ENCODE results near the gene NEURL2.
"Not testable (repeated sequence)": the region's sequence is repeated elsewhere in the genome, so short reads cannot be mapped to it uniquely, and the experiment has no call there.

NEURL2 gene

DNA sequence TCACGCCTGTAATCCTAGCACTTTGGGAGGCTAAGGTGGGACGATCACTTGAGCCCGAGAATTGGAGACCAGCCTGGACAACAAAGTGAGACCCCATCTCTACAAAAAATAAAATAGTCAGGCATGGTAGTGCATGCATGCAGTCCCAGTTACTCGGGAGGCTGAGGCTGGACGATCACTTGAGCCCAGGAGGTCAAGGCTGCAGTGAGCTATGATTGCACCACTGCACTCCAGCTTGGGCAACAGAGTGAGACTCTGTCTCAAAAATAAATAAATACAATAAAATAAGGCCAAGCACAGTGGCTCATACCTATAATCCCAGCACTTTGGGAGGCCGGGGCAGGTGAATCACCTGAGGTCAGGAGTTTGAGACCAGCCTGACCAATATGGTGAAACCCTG lies 10.3 kb upstream of the NEURL2 start:
- DNase-seq (ENCODE audit: low read depth, low spot score) = not testable (repeated sequence)

- no peak for DNase-seq (ENCODE audit: low read depth, low spot score)
These were observed 8.2 kb upstream of the NEURL2 start for GRCh38 chr20:45899046-45899835.

DNA sequence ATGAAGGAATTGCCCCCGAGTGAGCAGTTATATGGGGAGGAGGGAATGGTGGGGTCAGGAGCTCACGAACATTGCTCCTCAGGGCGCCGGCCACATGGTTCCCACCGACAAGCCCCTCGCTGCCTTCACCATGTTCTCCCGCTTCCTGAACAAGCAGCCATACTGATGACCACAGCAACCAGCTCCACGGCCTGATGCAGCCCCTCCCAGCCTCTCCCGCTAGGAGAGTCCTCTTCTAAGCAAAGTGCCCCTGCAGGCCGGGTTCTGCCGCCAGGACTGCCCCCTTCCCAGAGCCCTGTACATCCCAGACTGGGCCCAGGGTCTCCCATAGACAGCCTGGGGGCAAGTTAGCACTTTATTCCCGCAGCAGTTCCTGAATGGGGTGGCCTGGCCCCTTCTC lies 7.3 kb upstream of the NEURL2 start:
- no peak for DNase-seq (ENCODE audit: low read depth, low spot score)

DNA sequence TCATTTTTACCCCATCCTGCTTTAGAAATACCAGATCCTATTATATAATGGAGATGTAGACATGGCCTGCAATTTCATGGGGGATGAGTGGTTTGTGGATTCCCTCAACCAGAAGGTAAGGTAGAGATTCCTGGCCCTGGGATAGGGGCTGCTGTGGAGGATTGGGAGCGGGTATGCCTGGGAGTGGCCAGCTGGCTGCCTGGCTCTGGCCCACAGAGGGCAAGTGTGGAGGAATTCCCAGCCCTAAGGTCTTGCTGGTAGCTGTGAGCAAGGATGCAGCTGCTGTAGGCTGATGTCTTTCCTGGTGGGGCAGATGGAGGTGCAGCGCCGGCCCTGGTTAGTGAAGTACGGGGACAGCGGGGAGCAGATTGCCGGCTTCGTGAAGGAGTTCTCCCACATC lies 6.7 kb upstream of the NEURL2 start:
- DNase-seq (ENCODE audit: low read depth, low spot score) = no peak

DNA sequence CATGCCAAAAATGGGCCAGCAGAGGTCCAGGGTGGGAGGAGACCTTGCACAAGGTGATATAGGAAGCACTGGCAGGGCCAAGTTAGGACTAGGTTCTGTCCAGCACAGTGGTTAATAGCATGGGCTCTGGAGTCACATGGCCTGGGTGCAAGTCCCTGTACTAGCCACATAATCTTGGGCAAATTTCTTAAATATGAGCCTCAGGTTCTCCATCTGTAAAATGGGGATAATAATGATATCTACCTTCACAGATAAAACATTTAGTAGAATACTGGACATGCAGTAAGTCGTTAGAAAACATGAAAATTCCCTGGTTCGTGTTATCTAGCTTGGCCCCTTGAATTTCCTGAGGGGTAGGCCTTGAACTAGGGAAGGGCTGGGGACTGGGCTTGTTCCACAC lies 6.3 kb upstream of the NEURL2 start:
- DNase-seq (ENCODE audit: low read depth, low spot score) = no peak

DNA sequence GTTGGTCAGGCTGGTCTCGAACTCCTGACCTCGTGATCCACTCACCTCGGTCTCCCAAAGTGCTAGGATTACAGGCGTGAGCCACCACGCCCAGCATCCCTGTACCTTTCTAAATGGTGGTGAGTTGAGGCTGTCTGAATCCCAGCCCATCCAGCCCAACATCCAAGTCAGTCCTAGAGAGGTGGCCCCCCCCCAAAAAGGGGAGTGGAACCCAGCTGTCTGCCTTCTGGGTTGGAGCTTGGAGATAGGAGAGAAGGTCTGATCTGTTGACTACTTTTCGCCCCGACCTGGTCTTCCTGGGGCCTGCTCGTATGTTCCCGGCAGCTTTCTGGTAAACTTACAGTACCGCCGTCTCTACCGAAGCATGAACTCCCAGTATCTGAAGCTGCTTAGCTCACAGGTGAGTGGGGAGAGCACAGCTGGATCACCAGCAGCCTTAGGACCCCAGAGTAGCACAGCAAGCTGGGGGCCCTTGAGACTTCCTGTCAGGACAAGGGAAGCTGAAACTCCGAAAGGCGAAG lies 5.7 kb upstream of the NEURL2 start:
- no peak for DNase-seq (ENCODE audit: low read depth, low spot score)

DNA sequence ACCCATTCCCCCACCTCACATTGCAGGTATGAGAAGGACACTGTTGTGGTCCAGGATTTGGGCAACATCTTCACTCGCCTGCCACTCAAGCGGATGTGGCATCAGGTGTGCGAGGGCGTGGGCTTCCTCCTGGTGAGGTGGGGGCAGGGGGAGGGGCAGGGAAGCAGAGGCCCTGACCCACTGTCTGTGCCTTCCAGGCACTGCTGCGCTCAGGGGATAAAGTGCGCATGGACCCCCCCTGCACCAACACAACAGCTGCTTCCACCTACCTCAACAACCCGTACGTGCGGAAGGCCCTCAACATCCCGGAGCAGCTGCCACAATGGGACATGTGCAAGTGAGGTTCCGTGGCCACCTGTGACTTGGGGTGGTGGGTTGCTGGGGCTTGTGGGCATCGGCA lies 3.8 kb upstream of the NEURL2 start:
- DNase-seq (ENCODE audit: low read depth, low spot score) = no peak

DNA sequence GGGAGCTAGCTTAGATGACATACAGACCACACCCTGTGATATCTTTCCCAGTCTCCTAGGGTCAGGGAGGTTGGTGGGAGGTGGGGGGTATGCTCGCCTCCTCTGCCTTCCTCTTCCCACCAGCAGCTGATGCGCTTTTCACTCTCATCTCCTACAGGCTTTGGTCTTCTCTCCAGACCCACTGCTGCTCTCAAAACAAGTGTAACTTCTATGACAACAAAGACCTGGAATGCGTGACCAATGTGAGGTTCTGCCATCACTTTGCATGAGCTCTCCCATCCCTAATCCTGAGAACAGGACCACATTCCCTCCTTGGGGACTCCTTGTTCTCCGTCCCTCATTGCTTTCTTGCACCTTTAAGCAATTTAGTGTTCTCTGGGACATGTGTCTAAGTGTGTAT lies 2.8 kb upstream of the NEURL2 start:
- DNase-seq (ENCODE audit: low read depth, low spot score) = no peak

DNA sequence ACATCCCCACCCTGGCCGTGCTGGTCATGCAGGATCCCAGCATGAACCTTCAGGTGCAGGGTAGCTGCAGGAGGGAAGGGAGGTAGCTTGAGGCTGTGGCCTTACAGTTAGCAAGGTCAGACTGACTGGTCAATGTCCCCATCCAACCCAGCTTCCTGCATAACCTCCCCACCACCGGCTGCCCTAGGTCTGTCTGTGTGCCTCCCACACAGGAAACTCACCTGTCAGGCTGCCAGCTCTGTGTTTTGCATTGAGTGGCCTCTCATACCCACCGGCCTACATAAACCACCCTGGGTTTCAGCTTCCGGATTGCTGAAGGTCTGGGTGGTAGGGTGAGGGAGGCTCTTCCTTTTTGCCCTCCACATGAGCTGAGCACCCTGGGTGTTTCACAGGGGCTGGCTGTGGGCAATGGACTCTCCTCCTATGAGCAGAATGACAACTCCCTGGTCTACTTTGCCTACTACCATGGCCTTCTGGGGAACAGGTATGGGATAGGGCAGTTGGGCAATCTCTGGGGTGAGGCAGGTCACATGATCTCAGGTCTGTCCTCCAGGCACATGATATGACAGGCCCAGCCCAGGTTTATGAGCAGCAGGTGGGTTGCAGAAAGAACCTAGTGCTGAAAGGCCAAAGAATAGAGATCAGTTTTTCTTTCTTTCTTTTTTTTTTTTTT lies 2.0 kb upstream of the NEURL2 start:
- no peak for DNase-seq (ENCODE audit: low read depth, low spot score)

- DNase-seq (ENCODE audit: low read depth, low spot score) = no peak
These were observed 1.2 kb upstream of the NEURL2 start for GRCh38 chr20:45892049-45892825.

- peak; percentile 60 for DNase-seq (ENCODE audit: low read depth, low spot score)
These were observed 677 bp downstream of the NEURL2 start for GRCh38 chr20:45890077-45890984.

- DNase-seq (ENCODE audit: low read depth, low spot score) = no peak
These were observed 2.3 kb downstream of the NEURL2 start for GRCh38 chr20:45888681-45889080.

GRCh38 chr20:45887346-45887715 lies 3.7 kb downstream of the NEURL2 start, which contains the start of gene SPATA25:
Gene SPATA25, minus strand, starts transcription at chr20:45887622. Its CDS starts 32 bp downstream, at chr20:45887590.
- DNase-seq (ENCODE audit: low read depth, low spot score) = no peak

DNA sequence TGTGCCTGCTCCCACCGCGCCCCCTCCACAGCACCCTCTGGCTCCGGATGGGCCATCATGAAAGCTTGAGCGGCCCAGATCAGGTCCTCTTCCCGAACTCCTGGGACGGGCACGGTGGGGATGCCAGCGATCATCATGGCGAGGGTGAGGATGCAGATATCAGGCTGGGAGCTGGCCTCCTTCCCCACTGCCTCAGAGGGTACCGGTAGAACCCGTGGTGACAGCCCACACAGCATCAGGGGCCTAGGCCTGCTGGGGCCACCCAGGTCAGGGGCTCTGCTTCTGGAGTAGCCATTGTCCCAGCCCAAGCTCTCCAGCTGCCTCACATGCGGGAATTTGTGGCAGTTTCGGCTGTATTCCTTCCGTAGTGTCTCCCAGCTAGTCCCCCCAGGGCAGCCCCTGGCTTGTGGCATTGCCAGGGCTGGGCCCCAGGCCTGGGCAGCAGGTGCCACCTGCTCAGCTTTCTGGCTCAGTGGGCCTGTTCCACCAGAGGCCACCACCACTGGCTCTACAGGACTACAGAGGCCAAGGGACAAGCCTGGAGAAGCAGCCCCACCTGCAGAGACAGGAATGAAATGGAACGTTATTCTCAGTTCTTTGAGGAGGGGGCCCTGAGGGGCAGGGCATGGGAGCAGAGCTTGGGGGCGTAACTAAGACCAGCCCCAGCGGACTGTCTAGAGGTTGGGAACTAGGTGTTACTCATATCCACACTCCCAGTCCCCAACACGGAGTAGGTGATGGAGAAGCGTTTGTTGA lies 4.2 kb downstream of the NEURL2 start:
- DNase-seq (ENCODE audit: low read depth, low spot score) = no peak

DNA sequence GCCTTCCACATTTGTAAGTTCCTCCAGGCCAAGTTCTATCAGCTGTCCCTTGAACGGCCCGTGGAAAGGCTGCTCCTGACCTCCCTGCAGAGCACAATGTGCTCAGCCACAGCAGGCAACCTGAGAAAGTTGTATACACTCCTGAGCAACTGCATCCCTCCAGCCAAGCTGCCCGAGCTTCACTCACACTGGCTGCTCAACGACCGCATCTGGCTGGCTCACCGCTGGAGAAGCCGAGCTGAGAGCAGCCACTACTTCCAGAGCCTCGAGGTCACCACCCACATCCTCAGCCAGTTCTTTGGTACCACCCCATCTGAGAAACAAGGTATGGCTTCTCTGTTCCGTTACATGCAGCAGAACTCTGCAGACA lies 7.9 kb downstream of the NEURL2 start:
- DNase-seq (ENCODE audit: low read depth, low spot score) = no peak

- no peak for DNase-seq (ENCODE audit: low read depth, low spot score)
These were observed 8.4 kb downstream of the NEURL2 start for GRCh38 chr20:45882469-45883099.

- peak; percentile 96 for DNase-seq (ENCODE audit: low read depth, low spot score)
These were observed 9.8 kb downstream of the NEURL2 start, which contains the start of gene ZSWIM1 for GRCh38 chr20:45880988-45881788. Gene ZSWIM1, plus strand, starts transcription at chr20:45881227. Its CDS starts 1,366 bp downstream, at chr20:45882593.

DNA sequence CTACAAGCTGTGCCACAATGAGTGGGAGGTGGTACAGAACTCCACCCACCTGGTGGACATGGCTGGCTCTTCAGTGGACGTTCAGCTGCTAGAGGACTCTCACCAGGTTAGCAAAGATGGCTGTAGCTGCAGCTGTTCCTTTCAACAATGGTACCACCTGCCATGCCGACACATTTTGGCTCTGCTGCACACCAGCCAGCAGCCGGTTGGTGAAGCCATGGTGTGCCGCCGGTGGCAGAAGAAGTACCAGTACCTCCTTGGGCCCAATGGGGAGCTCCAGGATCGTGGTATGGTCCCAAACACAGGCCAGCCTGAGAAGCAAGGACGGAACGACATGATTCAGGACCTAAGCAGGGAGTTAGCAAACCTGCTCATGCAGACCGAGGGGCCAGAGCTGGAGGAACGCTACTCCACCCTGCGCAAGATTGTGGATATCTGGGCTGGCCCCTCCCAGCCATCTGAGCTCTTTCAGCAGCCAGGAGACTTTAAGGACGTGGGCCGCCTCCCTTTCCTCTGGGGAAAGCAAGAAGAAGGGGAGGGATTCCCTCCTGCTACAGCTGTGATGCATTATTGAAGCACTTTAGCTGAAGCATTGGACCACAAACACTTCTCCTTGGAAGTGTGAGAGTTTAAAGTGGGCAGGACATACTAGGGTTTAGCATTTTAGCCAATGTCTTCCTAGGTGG lies 12.8 kb downstream of the NEURL2 start:
- no peak for DNase-seq (ENCODE audit: low read depth, low spot score)

Measured in iPS DF 19.7 (cell line).